Central memory CD8-positive, alpha-beta T cell (primary cell): ENCODE results near the gene STIL.

Experiments
- ATAC-seq: fragments of 150-1000 bp; cut with Tn5 transposase; replicated peaks from 2 replicates; pipeline ENCODE4 v1.10.0; 2022; ENCODE audit warnings: mild to moderate bottlenecking, moderate FRiP score, moderate number of reproducible peaks; ENCODE audit not compliant: poor library complexity, severe bottlenecking; ENCODE audit errors: extremely low read depth
- DNase-seq, 2 donors: peaks; one replicate each; pipeline ENCODE4 v3.0.0; 2021; ENCODE audit warnings: low spot score in 2 of 2
- H3K27ac Mint-ChIP-seq: one replicate; pipeline ENCODE4 v1.8.0; 2022; ENCODE audit warnings: low read depth, mild to moderate bottlenecking, moderate library complexity, mixed read lengths
- H3K27me3 Mint-ChIP-seq: one replicate; pipeline ENCODE4 v1.8.0; 2022; ENCODE audit warnings: mixed read lengths
- H3K36me3 Mint-ChIP-seq: one replicate; pipeline ENCODE4 v1.8.0; 2022; ENCODE audit warnings: mild to moderate bottlenecking, moderate library complexity, mixed read lengths; ENCODE audit not compliant: insufficient read depth
- H3K4me1 Mint-ChIP-seq: one replicate; pipeline ENCODE4 v1.8.0; 2022; ENCODE audit warnings: mixed read lengths
- H3K4me3 Mint-ChIP-seq: one replicate; pipeline ENCODE4 v1.8.0; 2022; ENCODE audit warnings: mild to moderate bottlenecking, moderate library complexity, mixed read lengths
- H3K9me3 Mint-ChIP-seq: one replicate; pipeline ENCODE4 v1.8.0; 2022; ENCODE audit warnings: mixed read lengths

STIL gene

DNA sequence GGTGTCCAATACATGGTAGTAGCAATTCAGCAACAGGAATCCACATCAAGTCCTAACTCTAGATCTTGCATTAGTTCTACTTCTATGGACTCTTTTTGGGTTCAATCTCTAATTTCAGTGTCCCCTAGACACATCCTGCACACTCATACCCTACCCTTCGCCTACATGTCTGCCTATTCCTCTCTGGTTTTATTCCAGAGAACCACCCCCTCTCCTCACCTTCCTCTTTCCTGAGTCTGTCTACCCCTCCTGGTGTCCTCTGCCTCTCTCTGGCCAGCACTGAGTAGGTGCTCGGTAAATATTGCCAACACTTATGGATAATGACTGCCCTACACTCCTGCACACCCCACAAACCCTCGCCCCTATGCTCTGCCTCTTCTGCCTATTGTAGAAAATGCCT lies 91.5 kb downstream of the STIL start:
- H3K36me3 Mint-ChIP-seq = no peaks in the 10 kb centered on the region
- no peaks in the 10 kb centered on the region for H3K4me1 Mint-ChIP-seq
- no peak overlapping the region for H3K4me3 Mint-ChIP-seq
- DNase-seq = no peak
- no peaks in the 10 kb centered on the region for H3K9me3 Mint-ChIP-seq
- H3K27me3 Mint-ChIP-seq = no peaks in the 10 kb centered on the region
- ATAC-seq = no peak
- H3K27ac Mint-ChIP-seq = no peak overlapping the region

DNA sequence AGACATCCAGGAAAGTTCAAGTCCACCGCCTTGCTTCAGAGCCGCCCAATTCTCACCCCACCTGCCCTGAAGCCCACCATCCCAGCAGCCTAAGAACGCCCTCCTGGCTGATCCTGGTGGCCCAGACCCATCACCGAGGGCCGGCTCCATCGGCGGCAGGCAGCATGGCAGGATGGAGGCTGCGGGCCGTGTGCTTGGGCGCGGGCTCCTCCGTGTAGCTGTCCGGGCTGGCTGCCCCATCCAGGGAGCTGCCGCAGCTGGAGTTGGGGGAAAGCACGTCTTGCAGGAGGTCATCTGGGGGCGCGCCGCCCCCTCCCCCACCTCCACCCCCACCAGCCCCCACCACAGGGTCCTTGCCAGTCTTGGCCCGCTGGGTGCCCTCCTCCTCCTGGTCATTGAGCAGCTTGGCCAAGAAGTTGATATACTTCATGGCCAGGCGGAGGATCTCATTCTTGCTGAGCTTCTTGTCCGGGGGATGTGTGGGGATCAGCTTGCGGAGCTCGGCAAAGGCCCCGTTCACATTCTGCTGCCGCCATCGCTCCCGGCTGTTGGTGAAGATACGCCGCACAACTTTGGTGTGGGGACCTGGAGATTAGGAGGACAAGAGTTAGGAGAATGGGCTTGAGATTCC lies 94.2 kb downstream of the STIL start:
- ATAC-seq = no peak
- H3K27ac Mint-ChIP-seq = no peak overlapping the region

DNA sequence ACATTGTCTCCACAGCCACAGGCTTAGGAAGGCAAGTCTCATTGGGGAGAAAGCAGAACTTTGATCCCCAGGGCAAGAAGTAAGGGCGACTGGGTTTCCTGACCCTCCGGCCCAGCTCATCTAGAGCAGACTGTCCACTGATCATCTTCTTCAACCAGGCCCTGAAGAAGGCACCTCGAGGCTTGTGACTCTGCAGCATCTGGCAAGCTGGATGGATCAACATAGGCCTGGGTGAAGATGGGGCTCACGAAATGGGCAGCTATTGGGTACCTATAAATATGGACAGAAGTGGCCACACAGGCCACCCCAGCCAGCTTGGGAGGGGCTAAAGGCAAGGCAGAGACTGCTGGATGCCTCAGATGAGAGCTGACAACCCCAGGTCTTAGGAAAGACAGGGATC lies 94.9 kb downstream of the STIL start:
- no peak for ATAC-seq
- no peaks in the 10 kb centered on the region for H3K36me3 Mint-ChIP-seq
- H3K4me3 Mint-ChIP-seq = no peak overlapping the region
- H3K27me3 Mint-ChIP-seq = no peaks in the 10 kb centered on the region
- no peaks in the 10 kb centered on the region for H3K4me1 Mint-ChIP-seq
- no peak for DNase-seq
- no peaks in the 10 kb centered on the region for H3K9me3 Mint-ChIP-seq
- H3K27ac Mint-ChIP-seq = no peak overlapping the region

More for the DNA sequence above, 94.2 kb downstream of the STIL start:
- DNase-seq = no peak
- Mint-ChIP-seq H3K9me3 (no peaks in the 10 kb centered on the region), H3K4me3 (no peak overlapping the region), H3K4me1 (no peaks in the 10 kb centered on the region), H3K27me3 (no peaks in the 10 kb centered on the region), H3K36me3 (no peaks in the 10 kb centered on the region)

DNA sequence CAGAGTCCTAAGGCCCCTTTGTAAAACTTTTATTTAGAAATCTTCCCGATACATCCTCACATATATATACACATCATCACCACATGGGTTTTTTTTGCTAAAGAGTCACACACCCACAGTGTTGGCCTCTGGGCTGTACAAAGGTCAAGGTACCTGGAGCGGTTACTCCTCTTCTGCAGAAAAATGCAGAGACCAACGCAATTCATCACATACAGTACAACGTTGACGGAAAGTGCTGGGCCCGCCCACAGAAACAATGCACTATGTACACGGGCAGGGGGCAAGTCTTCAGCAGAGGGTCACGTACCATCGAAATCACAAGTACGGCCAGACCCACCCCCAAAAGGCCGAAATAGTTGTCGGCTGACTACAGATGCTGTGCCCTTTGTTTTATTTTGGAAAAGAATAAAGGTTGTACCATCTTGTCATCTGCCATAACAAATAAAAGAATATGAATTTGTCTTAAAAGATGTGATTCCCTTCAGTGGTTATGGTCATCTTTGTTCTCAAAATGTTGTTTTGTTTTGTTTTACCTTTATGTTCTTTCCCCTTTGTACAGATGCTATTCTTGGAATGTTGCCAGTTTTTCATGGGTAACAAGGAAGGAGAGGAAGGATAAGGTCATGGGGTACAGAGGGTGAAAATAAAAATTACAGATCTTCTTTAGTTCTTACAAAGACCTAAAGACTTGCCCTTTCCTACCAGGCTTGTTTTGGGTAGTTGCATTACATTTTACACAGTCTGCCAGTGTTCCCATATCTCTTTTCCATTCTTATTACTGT lies 97.5 kb downstream of the STIL start:
- Mint-ChIP-seq H3K36me3 (no peaks in the 10 kb centered on the region), H3K27me3 (no peaks in the 10 kb centered on the region), H3K4me1 (no peaks in the 10 kb centered on the region), H3K9me3 (no peaks in the 10 kb centered on the region), H3K4me3 (no peak overlapping the region), H3K27ac (no peak overlapping the region)
- no peak for DNase-seq
- no peak for ATAC-seq

DNA sequence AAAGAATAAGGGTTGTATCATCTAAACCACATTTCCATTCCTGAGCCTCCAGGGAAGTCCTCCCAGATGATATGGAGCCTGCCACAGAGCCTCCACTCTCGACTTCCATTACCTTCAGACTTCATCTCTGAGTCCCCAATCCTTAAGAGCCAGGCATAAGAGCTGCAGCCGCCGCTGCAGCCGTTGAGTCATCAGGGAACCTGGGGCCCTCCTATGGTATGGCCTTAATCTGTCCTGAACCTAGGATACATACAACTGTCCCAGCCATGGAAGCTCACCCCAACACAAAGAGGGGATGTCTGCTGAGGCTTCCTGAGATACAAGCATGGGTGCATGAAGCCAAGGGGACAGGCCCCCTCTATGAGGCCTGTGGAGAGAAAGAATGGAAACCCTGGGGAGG lies 98.2 kb downstream of the STIL start:
- Mint-ChIP-seq H3K36me3 (no peaks in the 10 kb centered on the region), H3K9me3 (no peaks in the 10 kb centered on the region), H3K4me1 (no peaks in the 10 kb centered on the region), H3K27me3 (peaks cover 3% of the 10 kb centered on the region), H3K4me3 (no peak overlapping the region), H3K27ac (no peak overlapping the region)
- DNase-seq (no peak), ATAC-seq (no peak)

DNA sequence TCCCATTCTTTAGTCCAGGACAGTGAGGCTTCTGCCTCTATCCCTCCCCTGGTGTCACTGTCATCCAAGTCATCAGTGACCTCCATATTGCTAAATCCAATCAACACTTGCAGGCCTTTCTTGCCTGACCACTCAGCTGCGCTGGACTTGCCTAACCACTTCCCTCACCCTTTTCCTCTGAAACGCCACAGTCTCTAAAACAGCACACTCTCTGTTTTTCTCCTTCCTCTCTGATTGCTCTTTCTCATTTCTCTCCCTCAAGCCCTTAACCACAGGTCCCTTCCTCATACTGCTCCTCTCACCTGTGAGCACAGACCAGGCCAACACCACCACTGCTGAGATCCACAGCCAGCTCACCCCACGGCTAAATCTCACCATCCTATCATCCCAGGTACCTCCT lies 99.4 kb downstream of the STIL start:
- no peaks in the 10 kb centered on the region for H3K36me3 Mint-ChIP-seq
- no peak overlapping the region for H3K4me3 Mint-ChIP-seq
- DNase-seq (no peak), ATAC-seq (no peak)
- H3K9me3 Mint-ChIP-seq = no peaks in the 10 kb centered on the region
- H3K27ac Mint-ChIP-seq = no peak overlapping the region
- peaks cover 9% of the 10 kb centered on the region for H3K27me3 Mint-ChIP-seq
- H3K4me1 Mint-ChIP-seq = no peaks in the 10 kb centered on the region

DNA sequence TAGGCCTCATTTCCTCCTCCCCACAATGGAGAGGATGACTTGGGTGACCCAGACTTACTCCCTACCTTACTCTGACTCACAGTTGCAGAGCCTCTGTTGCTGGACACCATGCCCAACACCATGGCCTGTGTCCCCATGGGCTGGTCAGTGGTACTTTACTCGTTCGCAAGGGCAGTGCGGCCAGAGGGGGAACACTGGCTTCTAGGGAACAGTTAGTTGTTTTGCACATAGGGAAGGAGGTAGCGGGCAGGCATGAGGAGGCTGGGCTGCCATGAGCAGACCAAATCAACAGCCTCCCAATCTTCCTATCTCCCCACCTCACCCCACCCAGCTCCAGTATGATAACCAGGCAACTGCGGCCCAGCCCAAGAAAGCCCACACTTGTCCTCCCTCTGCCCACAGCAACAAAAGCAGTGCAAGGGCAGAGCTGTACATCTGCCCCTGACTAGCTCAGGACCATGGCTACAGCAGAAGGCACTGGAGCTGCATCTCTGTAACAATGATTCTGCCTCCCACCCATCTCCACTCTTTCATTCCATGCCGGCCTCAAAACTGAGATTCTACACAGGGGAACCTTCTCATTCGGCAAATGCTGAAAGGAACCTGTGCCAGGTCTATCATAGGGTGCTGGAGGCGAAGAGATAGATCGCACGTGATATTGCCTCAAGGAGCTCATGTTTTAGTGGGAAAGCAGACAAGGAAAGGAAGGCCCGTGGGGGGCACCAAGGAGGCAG lies 100.5 kb downstream of the STIL start:
- no peaks in the 10 kb centered on the region for H3K9me3 Mint-ChIP-seq
- peaks cover 18% of the 10 kb centered on the region for H3K27me3 Mint-ChIP-seq
- DNase-seq = no peak
- ATAC-seq = no peak
- no peak overlapping the region for H3K4me3 Mint-ChIP-seq
- no peak overlapping the region for H3K27ac Mint-ChIP-seq
- H3K4me1 Mint-ChIP-seq = no peaks in the 10 kb centered on the region
- H3K36me3 Mint-ChIP-seq = no peaks in the 10 kb centered on the region

DNA sequence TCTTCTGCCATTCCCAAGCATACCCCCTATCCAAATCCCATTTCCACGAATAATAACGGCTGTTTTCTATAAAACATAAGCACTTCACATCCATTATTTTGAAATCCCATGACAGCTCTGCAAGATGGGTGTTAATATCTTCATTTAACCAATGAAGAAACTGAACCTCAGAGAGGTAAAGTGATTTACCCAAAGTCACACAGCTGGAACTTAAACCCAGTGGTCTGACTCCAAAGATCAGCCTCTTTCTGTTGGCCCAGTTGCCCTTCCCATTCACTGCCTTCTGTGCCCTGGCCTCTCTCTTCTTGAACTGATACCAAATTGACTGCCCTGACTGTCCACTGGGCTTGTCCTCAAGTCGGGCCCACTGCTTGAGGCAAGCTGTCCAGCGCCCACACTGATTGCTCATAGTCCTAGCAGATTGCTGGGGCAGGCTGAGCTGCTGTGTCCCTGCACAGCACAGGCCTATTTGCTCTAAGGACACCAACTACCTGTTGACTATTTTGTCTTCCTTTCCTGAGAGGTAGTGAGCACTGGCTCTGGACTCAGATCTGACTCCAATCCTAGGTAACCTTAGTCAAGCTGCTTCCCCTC lies 101.2 kb downstream of the STIL start:
- no peak overlapping the region for H3K4me3 Mint-ChIP-seq
- ATAC-seq = no peak

DNA sequence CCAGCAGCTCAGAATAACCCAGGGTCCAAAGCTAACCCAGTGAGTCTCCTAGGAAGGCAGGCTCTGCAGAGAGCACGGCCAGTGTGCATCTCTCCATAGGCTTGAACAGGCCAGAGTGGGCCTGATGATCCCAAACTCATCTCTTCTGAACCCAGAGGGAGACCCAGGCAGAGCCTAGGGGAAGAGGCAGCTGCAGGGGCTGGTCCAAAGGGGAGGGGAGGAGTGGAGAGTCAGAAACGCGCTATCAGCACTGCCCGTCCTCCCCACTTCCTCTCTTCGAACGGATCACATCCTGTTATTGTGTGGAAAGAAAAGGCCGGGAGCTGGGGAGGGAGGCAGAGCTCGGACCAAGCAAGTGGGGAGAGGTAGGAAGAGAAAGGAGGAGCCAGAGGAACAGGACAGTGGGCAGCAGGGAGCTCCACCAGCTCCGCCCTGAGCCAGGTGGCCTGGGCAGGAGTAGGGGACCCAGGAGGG lies 102.1 kb downstream of the STIL start:
- no peak for DNase-seq
- H3K27ac Mint-ChIP-seq = no peak overlapping the region
- H3K9me3 Mint-ChIP-seq = no peaks in the 10 kb centered on the region
- H3K4me3 Mint-ChIP-seq = no peak overlapping the region
- H3K36me3 Mint-ChIP-seq = no peaks in the 10 kb centered on the region
- no peaks in the 10 kb centered on the region for H3K4me1 Mint-ChIP-seq
- peaks cover 18% of the 10 kb centered on the region for H3K27me3 Mint-ChIP-seq
- ATAC-seq = no peak

More for the DNA sequence above, 101.2 kb downstream of the STIL start:
- Mint-ChIP-seq H3K27me3 (peaks cover 18% of the 10 kb centered on the region), H3K4me1 (no peaks in the 10 kb centered on the region), H3K36me3 (no peaks in the 10 kb centered on the region), H3K9me3 (no peaks in the 10 kb centered on the region), H3K27ac (no peak overlapping the region)
- no peak for DNase-seq

DNA sequence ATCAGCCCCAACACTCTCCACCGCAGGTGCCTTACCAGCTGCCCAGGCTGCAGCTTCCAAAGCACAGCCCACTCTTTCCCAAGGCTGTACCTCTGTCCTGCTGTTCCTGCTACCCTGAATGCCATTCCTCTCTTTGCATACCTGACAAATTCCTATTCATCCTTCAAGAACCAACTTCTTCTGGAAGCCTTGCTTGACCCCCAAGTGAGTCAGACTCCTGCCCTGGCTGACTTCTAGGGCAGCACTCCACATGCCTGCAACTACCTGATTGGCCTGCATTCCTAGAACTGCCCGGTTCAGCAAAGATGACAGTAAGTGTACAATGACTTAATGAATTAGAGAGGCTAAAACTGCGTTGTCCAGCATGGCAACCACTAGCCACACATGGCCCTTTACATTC lies 103.3 kb downstream of the STIL start:
- Mint-ChIP-seq H3K4me3 (no peak overlapping the region), H3K9me3 (no peaks in the 10 kb centered on the region), H3K27ac (no peak overlapping the region), H3K4me1 (no peaks in the 10 kb centered on the region), H3K36me3 (no peaks in the 10 kb centered on the region), H3K27me3 (peaks cover 30% of the 10 kb centered on the region)
- ATAC-seq = no peak
- no peak for DNase-seq

DNA sequence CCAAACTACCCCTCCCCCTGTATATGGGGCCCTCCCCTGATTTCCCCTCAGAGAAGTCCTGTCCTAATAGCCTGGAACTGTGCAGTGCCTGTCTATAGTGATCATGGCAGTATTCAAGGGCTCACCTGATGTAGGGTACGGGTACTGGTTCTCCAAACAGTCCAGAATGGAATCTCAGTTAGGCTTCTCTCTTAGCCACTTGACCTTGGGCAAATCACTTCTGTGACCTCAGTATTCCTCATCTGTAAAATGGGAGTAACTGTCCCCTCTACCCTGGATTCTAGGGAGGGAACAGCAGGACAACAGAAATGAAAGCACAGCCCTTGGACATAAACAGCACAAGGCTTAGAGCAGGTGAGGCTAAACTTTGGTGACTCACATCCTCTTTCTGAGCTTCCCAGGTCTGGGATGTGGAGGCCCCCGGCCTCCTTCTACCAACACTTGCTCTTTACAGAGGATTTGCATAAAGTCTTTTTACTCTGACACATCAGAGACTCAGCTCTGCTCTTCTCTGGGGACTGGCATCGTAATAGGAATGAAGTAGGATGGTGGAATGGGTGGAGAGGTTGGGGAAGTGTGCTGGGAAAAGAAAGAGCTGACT lies 104.1 kb downstream of the STIL start:
- no peak for ATAC-seq

DNA sequence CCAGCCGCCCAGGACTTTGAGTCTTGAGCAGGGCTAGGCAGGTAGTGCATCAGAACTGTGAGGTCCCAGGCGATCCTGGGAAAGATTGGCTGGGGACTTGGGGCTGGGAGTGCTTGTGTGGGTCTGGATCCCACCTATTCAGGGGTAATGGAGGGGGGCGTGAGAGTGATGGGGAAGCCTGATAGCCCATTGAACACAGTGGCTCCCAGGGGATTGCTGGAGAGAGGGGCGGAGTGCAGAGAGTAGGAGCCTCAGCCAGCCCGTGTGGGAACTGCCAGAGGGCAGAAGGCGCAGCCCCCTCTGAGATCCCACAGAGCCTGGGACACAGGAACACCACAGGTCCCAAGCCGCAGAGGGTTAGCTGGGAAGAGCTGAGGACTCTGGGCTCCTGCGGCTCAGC lies 104.9 kb downstream of the STIL start:
- ATAC-seq = no peak
- H3K4me3 Mint-ChIP-seq = no peak overlapping the region
- no peak overlapping the region for H3K27ac Mint-ChIP-seq
- no peaks in the 10 kb centered on the region for H3K4me1 Mint-ChIP-seq
- no peak for DNase-seq
- H3K36me3 Mint-ChIP-seq = no peaks in the 10 kb centered on the region
- H3K27me3 Mint-ChIP-seq = peaks cover 44% of the 10 kb centered on the region
- H3K9me3 Mint-ChIP-seq = no peaks in the 10 kb centered on the region

More for the DNA sequence above, 104.1 kb downstream of the STIL start:
- Mint-ChIP-seq H3K27ac (no peak overlapping the region), H3K27me3 (peaks cover 37% of the 10 kb centered on the region), H3K9me3 (no peaks in the 10 kb centered on the region), H3K4me3 (no peak overlapping the region), H3K36me3 (no peaks in the 10 kb centered on the region), H3K4me1 (no peaks in the 10 kb centered on the region)
- no peak for DNase-seq
